ENCODE results near the gene KRTAP10-6.

The KRTAP10-6 gene

GRCh38 chr21:44626262-44626661 is 34.0 kb upstream of the KRTAP10-6 start:
- no peak overlapping the region for H3K4me3 ChIP-seq (ENCODE audit: low read depth, low read length)
- in situ Hi-C loops (cut with HindIII; ENCODE audit: low sequenced_read_pairs) = no loop called here
- TF ChIP-seq CTCF (IDR thresholded peaks at IDR 0.05; ENCODE audit: low read depth, low read length) = no peak
- no peak for DNase-seq (ENCODE audit: low read depth, low spot score)

DNA sequence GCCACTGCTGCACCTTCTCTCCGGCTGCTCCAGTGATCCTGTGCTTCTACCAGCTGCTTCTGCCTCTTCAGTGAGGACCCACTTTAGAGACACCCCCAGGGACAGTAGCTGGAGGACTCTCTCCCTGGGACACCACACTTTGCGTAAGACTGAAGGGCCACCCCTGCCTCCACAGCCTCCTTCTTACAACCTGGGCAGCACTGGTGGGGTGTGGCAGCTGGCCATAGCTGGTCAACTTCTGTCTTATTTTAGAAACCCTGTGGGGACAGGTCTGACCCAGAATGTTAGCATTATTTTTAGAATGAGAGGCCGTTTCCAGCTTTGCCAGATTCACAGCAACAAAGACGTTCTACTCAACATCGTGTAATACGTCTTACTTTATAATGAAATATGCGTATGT is 33.5 kb upstream of the KRTAP10-6 start:
- no peak for DNase-seq (ENCODE audit: low read depth, low spot score)
- H3K4me3 ChIP-seq (ENCODE audit: low read depth, low read length) = no peak overlapping the region
- in situ Hi-C loops (cut with HindIII; ENCODE audit: low sequenced_read_pairs) = no loop called here
- TF ChIP-seq CTCF (IDR thresholded peaks at IDR 0.05; ENCODE audit: low read depth, low read length) = no peak

DNA sequence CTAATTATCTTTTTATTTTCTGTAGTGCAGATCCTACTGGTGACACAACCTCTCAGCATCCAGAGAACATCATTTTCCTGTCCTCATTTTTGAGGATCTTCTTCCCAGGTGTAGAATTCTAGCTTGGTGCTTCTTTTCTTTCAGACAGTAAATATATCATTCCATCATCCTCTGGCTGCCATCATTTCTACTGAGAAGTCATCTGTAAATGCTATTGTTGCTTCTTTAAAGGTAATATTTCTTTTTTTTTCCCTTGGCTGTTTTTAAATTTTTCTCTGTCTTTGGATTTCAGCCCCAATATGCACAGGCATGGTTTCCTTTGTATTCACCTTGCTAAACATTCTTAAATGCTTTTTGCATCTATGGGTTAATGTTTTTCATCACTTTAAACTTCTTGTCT is 31.3 kb upstream of the KRTAP10-6 start:
- in situ Hi-C loops (cut with HindIII; ENCODE audit: low sequenced_read_pairs) = no loop called here
- TF ChIP-seq CTCF (IDR thresholded peaks at IDR 0.05; ENCODE audit: low read depth, low read length) = no peak
- H3K4me3 ChIP-seq (ENCODE audit: low read depth, low read length) = no peak overlapping the region
- no peak for DNase-seq (ENCODE audit: low read depth, low spot score)

GRCh38 chr21:44619886-44620285 is 27.6 kb upstream of the KRTAP10-6 start:
- in situ Hi-C loops (cut with HindIII; ENCODE audit: low sequenced_read_pairs) = no loop called here
- TF ChIP-seq CTCF (IDR thresholded peaks at IDR 0.05; ENCODE audit: low read depth, low read length) = no peak
- no peak for DNase-seq (ENCODE audit: low read depth, low spot score)
- H3K4me3 ChIP-seq (ENCODE audit: low read depth, low read length) = no peak overlapping the region

DNA sequence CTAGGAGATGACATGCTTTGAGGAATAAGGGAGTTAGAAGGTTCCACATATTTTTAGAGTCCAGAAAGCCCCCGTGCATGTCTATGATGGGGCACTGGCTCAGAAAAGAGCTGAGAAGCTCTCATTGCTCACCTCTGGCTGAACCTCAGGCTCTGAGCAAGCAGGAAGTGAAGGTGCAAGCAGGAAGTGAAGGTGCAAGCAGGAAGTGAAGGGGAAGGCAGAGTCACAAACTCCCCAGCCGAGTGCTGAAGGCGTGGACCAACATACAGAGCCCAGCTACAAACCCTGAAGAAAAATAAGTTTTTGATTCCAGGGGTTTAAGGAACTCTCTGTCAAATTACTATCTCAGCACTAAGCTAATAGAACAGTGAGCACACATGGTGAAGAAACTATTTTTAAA is 26.6 kb upstream of the KRTAP10-6 start:
- no peak for DNase-seq (ENCODE audit: low read depth, low spot score)
- in situ Hi-C loops (cut with HindIII; ENCODE audit: low sequenced_read_pairs) = no loop called here
- H3K4me3 ChIP-seq (ENCODE audit: low read depth, low read length) = no peak overlapping the region
- TF ChIP-seq CTCF (IDR thresholded peaks at IDR 0.05; ENCODE audit: low read depth, low read length) = no peak

GRCh38 chr21:44618504-44618903 is 26.2 kb upstream of the KRTAP10-6 start:
- H3K4me3 ChIP-seq (ENCODE audit: low read depth, low read length) = no peak overlapping the region
- peak; percentile 6 for TF ChIP-seq CTCF (IDR thresholded peaks at IDR 0.05; ENCODE audit: low read depth, low read length)
- no peak for DNase-seq (ENCODE audit: low read depth, low spot score)
- in situ Hi-C loops (cut with HindIII; ENCODE audit: low sequenced_read_pairs) = no loop called here

DNA sequence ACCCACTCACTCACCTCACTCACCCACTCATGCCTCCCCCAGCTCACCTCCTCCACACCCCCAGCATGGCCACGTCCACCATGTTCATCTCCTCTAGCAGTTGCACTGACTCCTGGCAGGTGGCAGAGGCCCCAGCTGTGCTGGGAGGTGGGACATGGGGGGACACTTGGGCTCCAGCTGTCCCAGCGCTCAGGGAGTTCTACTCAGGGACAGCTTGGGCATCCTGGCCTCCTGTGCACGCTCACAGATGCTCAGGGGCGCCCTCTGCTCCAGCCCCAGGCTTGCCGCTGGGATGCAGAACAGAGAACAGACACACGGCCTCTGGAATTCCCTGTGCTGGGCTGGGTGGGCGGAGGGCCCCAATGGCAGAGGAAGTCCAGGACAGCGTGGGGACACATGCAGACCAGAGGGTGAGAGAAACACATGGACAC is 24.8 kb upstream of the KRTAP10-6 start:
- no peak for TF ChIP-seq CTCF (IDR thresholded peaks at IDR 0.05; ENCODE audit: low read depth, low read length)
- DNase-seq (ENCODE audit: low read depth, low spot score) = no peak
- no peak overlapping the region for H3K4me3 ChIP-seq (ENCODE audit: low read depth, low read length)
- in situ Hi-C loops (cut with HindIII; ENCODE audit: low sequenced_read_pairs) = no loop called here

Data from astrocyte of the spinal cord (primary cell).